ENCODE data around the gene KLHL25. TPM values are rescaled to one million over a fixed set of nuclear protein-coding genes. Genes with fewer than 3 reads are reported as not detected.
A peak's percentile ranks its signal among the peaks of the same experiment; 100 is the strongest.

KLHL25 gene
- total and polyA plus RNA-seq, 2 of the 13 experiments (the other 11 are each of a cell fraction or from before 2014, with no cell fraction given), result 3.7 to 8.2 TPM

DNA sequence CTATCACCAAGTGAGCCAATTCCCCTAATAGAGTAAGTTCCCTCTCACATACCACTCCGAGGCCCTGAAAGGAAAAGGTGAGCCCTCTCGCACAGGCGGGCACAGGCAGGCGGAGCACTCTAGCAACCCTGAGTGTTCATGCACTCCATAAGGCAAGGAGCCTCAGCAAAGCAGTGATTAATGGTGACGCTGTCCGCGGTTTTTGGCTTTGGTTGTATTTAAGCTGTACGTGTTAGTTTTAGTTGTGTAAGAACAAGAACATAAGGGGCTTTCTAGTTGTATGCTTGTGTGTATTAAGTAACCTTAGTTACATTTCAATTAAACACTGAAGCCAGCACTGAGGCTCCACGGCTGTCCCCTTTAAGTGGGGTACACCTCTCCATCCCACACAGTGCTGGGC is 33.1 kb downstream of the KLHL25 start:
- Histone ChIP-seq H3K4me1 (ENCODE audit: insufficient read depth, low read length) (peaks cover 19% of the 10 kb centered on the region), H3K9ac (ENCODE audit: insufficient read depth, low read depth, low read length) (no peak overlapping the region), H3K4me2 (ENCODE audit: low read depth, low read length) (no peak overlapping the region), H3K27ac (ENCODE audit: extremely low read length, insufficient read depth, low read length) (no peak overlapping the region), H3K4me3 (replicated peaks in 1 of 3; ENCODE audit: insufficient read depth in 1 of 3, low read depth in 2 of 3, low read length in 3 of 3) (no peak overlapping the region), H3K9me3 (ENCODE audit: low read length) (no peaks in the 10 kb centered on the region), H2AFZ (ENCODE audit: low read length) (no peak overlapping the region), H4K20me1 (ENCODE audit: insufficient read depth, low read length) (no peaks in the 10 kb centered on the region), H3K79me2 (ENCODE audit: insufficient read depth, low read length) (no peaks in the 10 kb centered on the region), H3K27me3 (ENCODE audit: control insufficient read depth in 1 of 2, insufficient read depth in 2 of 2, low read length in 2 of 2) (no peaks in the 10 kb centered on the region), H3K36me3 (replicated peaks in 1 of 2; ENCODE audit: control insufficient read depth in 1 of 2, insufficient read depth in 2 of 2, low read length in 2 of 2) (peaks cover 8 to 12% of the 10 kb centered on the region in 2 experiments; a peak in 2 of 5 replicates)
- intact Hi-C loops (cut with micrococcal nuclease; ENCODE audit: unreplicated experiment) (no loop called here), in situ Hi-C loops (cut with HindIII; ENCODE audit: extremely low pct_ligation_motif_present, low pct_unique_long_range_greater_than_20kb) (no loop called here)
- TF ChIP-seq RFX3 (CRISPR knock-in tag; IDR thresholded peaks at IDR 0.05) (no peak), ZNF607 (CRISPR knock-in tag; IDR thresholded peaks at IDR 0.05; ENCODE audit: borderline replicate concordance) (no peak)
- ChIA-PET CTCF (ENCODE audit: low intra/inter-chr PET ratio, low total read pairs) (no interaction called here), POLR2A (no interaction called here)
- no peak for DNase-seq (ENCODE audit: low spot score)
- ATAC-seq, result no peak
- WGBS (ENCODE audit: low lambda C conversion rate), result 99% methylated on average over 7 of the region's 9 CpGs
- no peak for FAIRE-seq
- BruUV-seq (replicated peaks), result no TSS peak

DNA sequence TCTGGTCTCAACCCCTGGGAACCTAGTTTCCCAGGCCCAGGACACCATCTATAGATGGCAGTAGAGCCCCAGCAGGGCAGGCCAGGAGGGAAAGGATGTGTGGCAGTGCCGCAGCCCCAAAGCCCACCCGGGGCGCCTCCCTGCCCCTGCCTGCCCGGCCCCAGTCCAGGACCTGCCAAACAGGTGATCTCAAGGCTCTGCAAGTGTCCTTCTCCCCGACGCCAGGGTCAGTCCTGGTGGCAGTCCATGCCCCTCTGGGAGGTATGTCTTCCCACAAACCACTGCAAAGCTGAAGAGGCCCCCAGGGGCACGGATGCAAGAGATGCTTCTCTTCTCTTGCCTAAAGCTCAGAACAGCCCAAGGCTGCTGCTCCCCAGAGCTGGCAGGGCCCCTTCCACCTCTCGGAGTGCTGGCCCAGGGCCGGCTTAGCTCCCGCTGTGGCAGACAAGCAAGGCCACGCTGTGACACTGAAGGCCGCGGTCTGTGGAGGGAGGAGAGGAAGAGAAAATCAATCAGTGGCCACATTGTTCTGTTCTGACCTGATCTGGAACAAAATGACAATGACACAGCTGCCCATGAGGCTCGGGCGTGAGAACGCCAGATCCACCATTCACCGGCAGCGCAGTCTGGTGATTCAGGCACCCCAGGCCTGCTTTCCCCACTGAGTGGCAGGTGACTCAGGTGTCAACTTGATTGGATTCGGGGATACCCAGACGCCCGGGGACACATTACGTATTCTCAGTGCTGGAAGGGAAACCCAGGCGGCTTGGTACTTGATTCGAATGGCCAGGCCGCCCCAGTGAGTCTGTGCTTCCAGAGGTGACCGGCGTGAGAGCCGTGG is 34.0 kb downstream of the KLHL25 start:
- no peaks in the 10 kb centered on the region for H4K20me1 ChIP-seq (ENCODE audit: insufficient read depth, low read length)
- H3K79me2 ChIP-seq (ENCODE audit: insufficient read depth, low read length), result no peaks in the 10 kb centered on the region
- H3K36me3 ChIP-seq (replicated peaks in 1 of 2; ENCODE audit: control insufficient read depth in 1 of 2, insufficient read depth in 2 of 2, low read length in 2 of 2), result peaks cover 8 to 12% of the 10 kb centered on the region in 2 experiments; a peak in 2 of 5 replicates
- H3K4me1 ChIP-seq (ENCODE audit: insufficient read depth, low read length), result peaks cover 10% of the 10 kb centered on the region
- no peak overlapping the region for H3K4me3 ChIP-seq (replicated peaks in 1 of 3; ENCODE audit: insufficient read depth in 1 of 3, low read depth in 2 of 3, low read length in 3 of 3)
- no TSS peak for BruUV-seq (replicated peaks)
- no peak overlapping the region for H3K27ac ChIP-seq (ENCODE audit: extremely low read length, insufficient read depth, low read length)
- no peak overlapping the region for H2AFZ ChIP-seq (ENCODE audit: low read length)
- H3K4me2 ChIP-seq (ENCODE audit: low read depth, low read length), result no peak overlapping the region
- no peak; the same call in 2 of the 3 replicates for ATAC-seq
- in situ Hi-C loops (cut with HindIII; ENCODE audit: extremely low pct_ligation_motif_present, low pct_unique_long_range_greater_than_20kb), result no loop called here
- intact Hi-C loops (cut with micrococcal nuclease; ENCODE audit: unreplicated experiment), result no loop called here
- no peaks in the 10 kb centered on the region for H3K27me3 ChIP-seq (ENCODE audit: control insufficient read depth in 1 of 2, insufficient read depth in 2 of 2, low read length in 2 of 2)
- CTCF ChIA-PET (ENCODE audit: low intra/inter-chr PET ratio, low total read pairs), result no interaction called here
- DNase-seq (ENCODE audit: low spot score), result no peak
- FAIRE-seq, result no peak
- TF ChIP-seq STAG1 (CRISPR knock-in tag; IDR thresholded peaks at IDR 0.05) (peak; percentile 50), ETV5 (CRISPR knock-in tag; IDR thresholded peaks at IDR 0.05; ENCODE audit: borderline replicate concordance) (no peak), HOXA9 (CRISPR knock-in tag; IDR thresholded peaks at IDR 0.05; ENCODE audit: borderline replicate concordance) (no peak), SRSF4 (IDR thresholded peaks at IDR 0.05; ENCODE audit: low read depth, low read length, poor library complexity, severe bottlenecking) (no peak), ELF3 (CRISPR knock-in tag; IDR thresholded peaks at IDR 0.05) (no peak), GTF3A (CRISPR knock-in tag; conservative IDR thresholded peaks at IDR 0.05) (no peak), MBNL3 (CRISPR knock-in tag; conservative IDR thresholded peaks at IDR 0.05) (no peak)
- TF ChIP-seq, protein P1, sequence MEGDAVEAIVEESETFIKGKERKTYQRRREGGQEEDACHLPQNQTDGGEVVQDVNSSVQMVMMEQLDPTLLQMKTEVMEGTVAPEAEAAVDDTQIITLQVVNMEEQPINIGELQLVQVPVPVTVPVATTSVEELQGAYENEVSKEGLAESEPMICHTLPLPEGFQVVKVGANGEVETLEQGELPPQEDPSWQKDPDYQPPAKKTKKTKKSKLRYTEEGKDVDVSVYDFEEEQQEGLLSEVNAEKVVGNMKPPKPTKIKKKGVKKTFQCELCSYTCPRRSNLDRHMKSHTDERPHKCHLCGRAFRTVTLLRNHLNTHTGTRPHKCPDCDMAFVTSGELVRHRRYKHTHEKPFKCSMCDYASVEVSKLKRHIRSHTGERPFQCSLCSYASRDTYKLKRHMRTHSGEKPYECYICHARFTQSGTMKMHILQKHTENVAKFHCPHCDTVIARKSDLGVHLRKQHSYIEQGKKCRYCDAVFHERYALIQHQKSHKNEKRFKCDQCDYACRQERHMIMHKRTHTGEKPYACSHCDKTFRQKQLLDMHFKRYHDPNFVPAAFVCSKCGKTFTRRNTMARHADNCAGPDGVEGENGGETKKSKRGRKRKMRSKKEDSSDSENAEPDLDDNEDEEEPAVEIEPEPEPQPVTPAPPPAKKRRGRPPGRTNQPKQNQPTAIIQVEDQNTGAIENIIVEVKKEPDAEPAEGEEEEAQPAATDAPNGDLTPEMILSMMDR (CRISPR knock-in tag; IDR thresholded peaks at IDR 0.05), result peak; percentile 36
- TF ChIP-seq, protein P2, sequence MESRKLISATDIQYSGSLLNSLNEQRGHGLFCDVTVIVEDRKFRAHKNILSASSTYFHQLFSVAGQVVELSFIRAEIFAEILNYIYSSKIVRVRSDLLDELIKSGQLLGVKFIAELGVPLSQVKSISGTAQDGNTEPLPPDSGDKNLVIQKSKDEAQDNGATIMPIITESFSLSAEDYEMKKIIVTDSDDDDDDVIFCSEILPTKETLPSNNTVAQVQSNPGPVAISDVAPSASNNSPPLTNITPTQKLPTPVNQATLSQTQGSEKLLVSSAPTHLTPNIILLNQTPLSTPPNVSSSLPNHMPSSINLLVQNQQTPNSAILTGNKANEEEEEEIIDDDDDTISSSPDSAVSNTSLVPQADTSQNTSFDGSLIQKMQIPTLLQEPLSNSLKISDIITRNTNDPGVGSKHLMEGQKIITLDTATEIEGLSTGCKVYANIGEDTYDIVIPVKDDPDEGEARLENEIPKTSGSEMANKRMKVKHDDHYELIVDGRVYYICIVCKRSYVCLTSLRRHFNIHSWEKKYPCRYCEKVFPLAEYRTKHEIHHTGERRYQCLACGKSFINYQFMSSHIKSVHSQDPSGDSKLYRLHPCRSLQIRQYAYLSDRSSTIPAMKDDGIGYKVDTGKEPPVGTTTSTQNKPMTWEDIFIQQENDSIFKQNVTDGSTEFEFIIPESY (CRISPR knock-in tag; IDR thresholded peaks at IDR 0.05), result peak; percentile 47; the same call in 1 of the 2 replicates
- TF ChIP-seq, protein P3, sequence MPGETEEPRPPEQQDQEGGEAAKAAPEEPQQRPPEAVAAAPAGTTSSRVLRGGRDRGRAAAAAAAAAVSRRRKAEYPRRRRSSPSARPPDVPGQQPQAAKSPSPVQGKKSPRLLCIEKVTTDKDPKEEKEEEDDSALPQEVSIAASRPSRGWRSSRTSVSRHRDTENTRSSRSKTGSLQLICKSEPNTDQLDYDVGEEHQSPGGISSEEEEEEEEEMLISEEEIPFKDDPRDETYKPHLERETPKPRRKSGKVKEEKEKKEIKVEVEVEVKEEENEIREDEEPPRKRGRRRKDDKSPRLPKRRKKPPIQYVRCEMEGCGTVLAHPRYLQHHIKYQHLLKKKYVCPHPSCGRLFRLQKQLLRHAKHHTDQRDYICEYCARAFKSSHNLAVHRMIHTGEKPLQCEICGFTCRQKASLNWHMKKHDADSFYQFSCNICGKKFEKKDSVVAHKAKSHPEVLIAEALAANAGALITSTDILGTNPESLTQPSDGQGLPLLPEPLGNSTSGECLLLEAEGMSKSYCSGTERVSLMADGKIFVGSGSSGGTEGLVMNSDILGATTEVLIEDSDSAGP (CRISPR knock-in tag; IDR thresholded peaks at IDR 0.05; ENCODE audit: borderline replicate concordance), result 0 out of 2 replicates have a peak, but pooled peaks have one; percentile 25
- no peaks in the 10 kb centered on the region for H3K9me3 ChIP-seq (ENCODE audit: low read length)
- 97% methylated on average over 15 of the region's 28 CpGs for WGBS (ENCODE audit: low lambda C conversion rate)
- POLR2A ChIA-PET, result no interaction called here
- H3K9ac ChIP-seq (ENCODE audit: insufficient read depth, low read depth, low read length), result no peak overlapping the region

All from HepG2 (cell line).